Activated CD4-positive, alpha-beta memory T cell treated with anti-CD3 and anti-CD28 coated beads for 36 hours (primary cell): ENCODE results near the gene SMCO4. TPM values are rescaled to one million over a fixed set of nuclear protein-coding genes. Genes with fewer than 3 reads are reported as not detected.
A peak's percentile ranks its signal among the peaks of the same experiment; 100 is the strongest.
"Not testable (repeated sequence)": the region's sequence is repeated elsewhere in the genome, so short reads cannot be mapped to it uniquely, and the experiment has no call there.

Source experiments
- CTCF ChIA-PET: fragments of 350-600 bp; sonication (Branson Sonifier 250); formaldehyde crosslinking; loops from one replicate; lab custom pipeline; 2021; ENCODE audit warnings: antibody characterized with exemption, inconsistent platforms; lab: Charles Lee
- POLR2A ChIA-PET: fragments of 350-600 bp; sonication (Branson Sonifier 250); formaldehyde crosslinking; loops from one replicate; lab custom pipeline; 2021; ENCODE audit warnings: antibody characterized with exemption; lab: Charles Lee
- DNase-seq: peaks from one replicate; pipeline ENCODE4 v3.0.0-alpha.2; 2020
- H3K27ac Mint-ChIP-seq: one replicate; pipeline ENCODE4 v1.8.0; 2021; ENCODE audit warnings: mixed read lengths
- H3K27me3 Mint-ChIP-seq: one replicate; pipeline ENCODE4 v1.8.0; 2021; ENCODE audit warnings: mixed read lengths
- H3K36me3 Mint-ChIP-seq: one replicate; pipeline ENCODE4 v1.8.0; 2021; ENCODE audit warnings: mixed read lengths
- H3K4me1 Mint-ChIP-seq: one replicate; pipeline ENCODE4 v1.8.0; 2021; ENCODE audit warnings: low read depth, mixed read lengths
- H3K4me3 Mint-ChIP-seq: one replicate; pipeline ENCODE4 v1.8.0; 2021; ENCODE audit warnings: mild to moderate bottlenecking, mixed read lengths
- H3K9me3 Mint-ChIP-seq: one replicate; pipeline ENCODE4 v1.8.0; 2021; ENCODE audit warnings: mixed read lengths
- intact Hi-C: fragments of 100-400 bp; cut with micrococcal nuclease; formaldehyde crosslinking; loops from one replicate; pipeline ENCODE4 v1.15.1; 2023
- total RNA-seq, 2 experiments: library from RNA; stranded (reverse); gene quantifications; one replicate each; pipeline ENCODE4 v1.2.3, GENCODE V29; 2021

The SMCO4 gene, protein sequence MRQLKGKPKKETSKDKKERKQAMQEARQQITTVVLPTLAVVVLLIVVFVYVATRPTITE
- total RNA-seq: 10 to 100 TPM; 40.9 to 41.2 TPM

DNA sequence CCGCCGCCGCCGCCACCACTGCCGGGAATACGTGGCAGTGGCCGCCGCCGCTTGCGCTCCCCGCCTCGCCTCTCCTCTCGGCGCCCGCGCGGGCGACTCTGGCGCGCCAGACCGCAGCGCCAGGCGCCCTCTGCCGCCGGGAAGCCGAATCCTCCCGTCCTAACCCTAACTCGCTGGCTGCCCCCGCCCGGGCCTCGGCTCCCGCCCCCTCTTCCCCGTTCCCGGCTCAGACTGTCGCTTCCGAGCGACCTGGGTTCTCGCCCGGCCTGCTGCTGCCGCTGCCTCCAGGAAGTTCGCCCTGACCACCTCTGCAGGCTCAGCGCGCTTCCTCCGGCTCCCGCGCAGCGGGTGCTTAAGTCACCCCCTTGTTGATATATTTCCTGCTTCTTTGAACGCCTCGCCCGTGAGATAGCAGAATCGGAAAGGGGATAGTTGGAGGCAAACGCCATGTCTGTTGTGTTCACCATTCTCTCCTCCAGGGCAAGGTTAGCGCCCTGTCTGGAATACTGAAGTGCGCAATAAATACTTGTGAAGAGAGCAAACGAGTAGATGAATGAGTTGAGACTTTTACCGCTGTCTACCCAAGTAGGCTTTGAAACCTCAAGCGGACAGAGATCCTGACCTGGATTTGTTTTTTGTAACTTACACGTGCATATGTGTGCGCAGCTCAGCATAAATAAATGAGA is at the start of gene SMCO4:
Gene SMCO4, minus strand, starts transcription at position 100 of the 686 bp plus-strand sequence. CDS start 64,202 bp downstream, outside the sequence.
- no peaks in the 10 kb centered on the region for H3K9me3 Mint-ChIP-seq
- intact Hi-C loops: loop anchor here (2.0 to 10.0 kb wide), 7 partner anchors 31 to 585 kb away; partner anchors contain the start of genes C11orf54, CEP295, PANX1 and TAF1D
- ChIA-PET CTCF (interaction anchor here (2.5 to 3.9 kb wide), 2 partner anchors 12 to 308 kb away, joined by 20 to 22 read pairs; no protein-coding TSS in a partner anchor), POLR2A (interaction anchor here (1.3 to 1.7 kb wide), 3 partner anchors 11 to 198 kb away, joined by 3 to 11 read pairs (median 5); partner anchors contain the start of genes C11orf54 and TAF1D)
- peak within 1 kb of the TSS; percentile 85 for H3K27ac Mint-ChIP-seq
- H3K36me3 Mint-ChIP-seq: no peaks in the 10 kb centered on the region
- peaks cover 33% of the 10 kb centered on the region for H3K4me1 Mint-ChIP-seq
- H3K4me3 Mint-ChIP-seq: peak within 1 kb of the TSS; percentile 87
- no peaks in the 10 kb centered on the region for H3K27me3 Mint-ChIP-seq
- DNase-seq: peak; percentile 87

DNA sequence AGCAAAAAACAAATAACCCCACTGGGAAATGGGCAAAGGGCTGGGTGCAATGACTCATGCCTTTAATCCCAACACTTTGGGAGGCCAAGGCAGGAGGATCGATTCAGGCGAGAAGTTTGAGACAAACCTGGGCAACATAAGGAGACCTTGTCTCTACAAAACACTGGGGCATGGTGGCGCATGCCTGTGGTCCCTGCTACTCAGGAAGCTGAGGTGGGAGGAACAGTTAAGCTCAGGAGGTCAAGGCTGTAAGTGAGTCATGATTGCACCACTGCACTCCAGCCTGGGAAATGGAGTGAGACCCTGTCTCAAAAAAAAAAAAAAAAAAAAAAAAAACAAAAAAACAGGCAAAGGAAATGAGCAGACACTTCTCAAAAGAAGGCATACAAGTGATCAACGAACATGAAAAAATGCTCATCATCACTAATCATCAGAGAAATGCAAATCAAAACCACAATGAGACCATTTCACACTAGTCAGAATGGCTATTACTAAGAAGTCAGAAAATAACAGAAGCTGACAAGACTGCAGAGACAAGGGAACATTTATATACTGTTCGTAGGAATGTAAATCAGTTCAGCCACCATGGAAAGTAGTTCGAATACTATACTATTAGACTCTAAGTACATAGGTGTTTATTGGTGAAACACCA is 48.2 kb upstream of the SMCO4 start:
- no peak overlapping the region for H3K27ac Mint-ChIP-seq

DNA sequence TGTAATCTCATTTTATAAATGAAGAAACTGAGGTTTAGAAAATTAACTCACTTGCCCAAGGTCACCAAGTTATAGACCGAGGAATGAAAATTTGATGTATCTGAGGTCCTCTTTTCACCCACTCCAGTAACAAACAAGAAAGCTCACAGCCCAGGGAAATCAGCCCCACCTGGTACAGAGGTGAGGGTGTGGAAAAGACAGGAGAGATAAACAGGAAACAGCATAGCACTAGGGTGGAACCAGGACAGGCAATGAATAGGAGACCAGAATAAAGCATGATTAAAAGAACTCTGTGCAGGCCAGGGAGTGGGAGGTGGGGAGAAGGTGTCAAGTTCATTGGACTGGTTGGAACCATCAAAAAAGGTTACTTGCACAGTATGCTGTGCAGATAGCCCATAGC is 46.2 kb upstream of the SMCO4 start:
- no peak overlapping the region for H3K27ac Mint-ChIP-seq
- peaks cover 4% of the 10 kb centered on the region for H3K4me1 Mint-ChIP-seq
- no peak for DNase-seq
- CTCF ChIA-PET: no interaction called here
- intact Hi-C loops: no loop called here
- H3K9me3 Mint-ChIP-seq: no peaks in the 10 kb centered on the region
- no peak overlapping the region for H3K4me3 Mint-ChIP-seq
- POLR2A ChIA-PET: no interaction called here
- peaks cover 3% of the 10 kb centered on the region for H3K27me3 Mint-ChIP-seq
- no peaks in the 10 kb centered on the region for H3K36me3 Mint-ChIP-seq

More for the DNA sequence above, 48.2 kb upstream of the SMCO4 start:
- Mint-ChIP-seq H3K9me3 (no peaks in the 10 kb centered on the region), H3K4me1 (peaks cover 4% of the 10 kb centered on the region), H3K36me3 (no peaks in the 10 kb centered on the region), H3K27me3 (peaks cover 3% of the 10 kb centered on the region), H3K4me3 (no peak overlapping the region)
- intact Hi-C loops: no loop called here
- POLR2A ChIA-PET: no interaction called here
- DNase-seq: no peak
- CTCF ChIA-PET: no interaction called here

DNA sequence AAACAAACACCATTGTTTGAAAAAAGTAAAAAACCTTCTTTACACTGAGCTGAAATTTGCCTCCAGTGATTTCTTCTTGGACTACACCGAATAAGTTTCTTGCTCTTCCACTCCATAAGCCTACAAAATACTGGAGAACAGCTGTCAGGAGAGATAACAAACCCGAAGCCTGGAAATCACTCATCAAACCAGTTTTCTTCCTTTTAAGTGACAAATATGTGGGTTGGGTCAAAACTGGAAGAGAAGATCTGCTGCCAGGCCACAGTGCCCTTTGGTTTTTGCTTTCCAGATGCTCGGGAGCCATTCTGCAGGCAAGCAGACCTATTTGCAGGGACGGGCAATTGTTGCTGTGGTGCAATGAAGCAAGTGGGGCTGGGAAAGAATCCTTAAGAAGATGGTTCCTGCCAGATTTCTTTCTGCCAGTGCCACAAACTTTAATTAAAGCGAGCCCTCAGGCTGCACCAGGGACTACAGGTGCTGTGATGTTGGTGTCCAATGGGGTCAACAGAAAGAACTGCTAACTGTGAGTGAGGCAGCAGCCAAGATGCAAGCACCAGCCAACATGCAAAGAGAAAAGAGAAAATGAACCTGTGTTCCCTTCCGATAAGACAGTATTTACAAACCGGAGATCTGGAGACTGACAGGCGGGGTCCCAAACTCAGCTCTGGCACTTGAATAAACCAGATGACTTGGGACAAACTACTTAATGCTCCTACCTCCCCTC is 44.8 kb upstream of the SMCO4 start:
- POLR2A ChIA-PET: no interaction called here

DNA sequence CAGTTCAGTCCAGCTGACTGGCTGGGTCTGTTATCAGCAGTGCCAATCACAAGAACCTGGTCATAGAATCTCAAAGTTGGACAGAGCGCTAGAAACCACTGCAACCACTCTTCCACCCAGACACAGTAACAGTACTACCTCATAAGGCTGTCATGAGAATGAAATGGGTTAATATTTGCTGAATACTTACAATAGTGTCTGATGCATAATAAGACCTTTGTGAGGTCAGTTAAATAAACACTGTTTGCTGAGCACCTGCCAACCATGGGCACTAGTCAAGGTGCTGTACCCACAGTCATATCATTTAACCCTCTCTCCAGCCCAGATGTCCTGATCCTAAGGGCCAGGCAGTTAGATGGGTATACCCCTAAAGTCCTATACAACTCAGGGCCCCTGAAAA is 44.2 kb upstream of the SMCO4 start:
- H3K27me3 Mint-ChIP-seq, H3K4me3 Mint-ChIP-seq, POLR2A ChIA-PET, H3K9me3 Mint-ChIP-seq, DNase-seq, H3K27ac Mint-ChIP-seq, H3K36me3 Mint-ChIP-seq, H3K4me1 Mint-ChIP-seq, intact Hi-C loops: not testable (repeated sequence)
- CTCF ChIA-PET: interaction anchor here (1.3 kb wide), 1 partner anchor 25 kb away, joined by 5 read pairs; no protein-coding TSS in a partner anchor

More for the DNA sequence above, 44.8 kb upstream of the SMCO4 start:
- Mint-ChIP-seq H3K27me3 (peaks cover 8% of the 10 kb centered on the region), H3K27ac (no peak overlapping the region), H3K9me3 (no peaks in the 10 kb centered on the region), H3K36me3 (no peaks in the 10 kb centered on the region), H3K4me1 (peaks cover 4% of the 10 kb centered on the region), H3K4me3 (no peak overlapping the region)
- CTCF ChIA-PET: interaction anchor here (1.3 kb wide), 1 partner anchor 25 kb away, joined by 5 read pairs; no protein-coding TSS in a partner anchor
- intact Hi-C loops: no loop called here
- no peak for DNase-seq

DNA sequence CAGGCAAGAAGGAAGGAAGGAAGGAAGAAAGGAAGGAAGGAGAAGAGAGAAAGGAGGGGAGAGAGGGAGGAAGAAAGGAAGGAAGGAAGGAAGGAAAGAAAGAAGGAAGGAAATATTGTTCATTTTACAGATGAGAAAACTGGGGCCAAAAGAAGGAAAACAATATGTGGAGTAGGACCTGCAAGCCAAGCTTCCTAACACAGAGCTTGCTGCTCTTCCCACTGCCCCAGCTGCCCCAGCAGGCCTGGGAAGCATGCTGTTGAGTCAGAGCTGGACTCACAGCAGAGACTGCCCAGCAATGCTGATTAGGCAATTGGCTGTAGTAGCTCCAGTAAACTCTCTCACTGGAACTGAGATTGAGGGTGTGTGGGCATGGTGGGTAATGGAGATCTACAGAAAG is 42.6 kb upstream of the SMCO4 start:
- intact Hi-C loops: no loop called here
- no peak overlapping the region for H3K4me3 Mint-ChIP-seq
- H3K36me3 Mint-ChIP-seq: no peaks in the 10 kb centered on the region
- no peaks in the 10 kb centered on the region for H3K9me3 Mint-ChIP-seq
- no peak overlapping the region for H3K27ac Mint-ChIP-seq
- no peak for DNase-seq
- H3K27me3 Mint-ChIP-seq: peaks cover 9% of the 10 kb centered on the region
- CTCF ChIA-PET: no interaction called here
- POLR2A ChIA-PET: no interaction called here
- H3K4me1 Mint-ChIP-seq: peaks cover 2% of the 10 kb centered on the region

DNA sequence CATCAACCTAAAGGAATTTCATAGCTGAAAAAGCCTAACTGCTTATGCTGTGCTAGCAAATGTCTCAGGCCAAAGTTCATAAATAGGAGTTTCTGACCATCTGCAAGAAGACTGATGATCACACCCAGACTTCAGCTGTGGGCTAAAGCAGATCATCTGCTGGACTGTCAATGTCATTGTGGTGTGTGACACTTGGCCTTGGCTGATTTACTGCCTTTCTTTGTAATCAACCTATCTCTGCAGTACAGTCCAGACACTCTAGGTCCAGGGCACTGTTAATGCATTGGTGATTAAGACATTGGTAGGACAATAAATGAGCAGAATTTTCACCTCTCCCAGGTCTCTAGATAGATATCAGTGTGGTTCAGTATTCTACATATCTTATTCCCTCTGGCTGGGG is 40.3 kb upstream of the SMCO4 start:
- H3K9me3 Mint-ChIP-seq: peaks cover 3% of the 10 kb centered on the region
- DNase-seq: no peak
- POLR2A ChIA-PET: no interaction called here
- H3K27ac Mint-ChIP-seq: no peak overlapping the region
- no peaks in the 10 kb centered on the region for H3K4me1 Mint-ChIP-seq
- H3K36me3 Mint-ChIP-seq: no peaks in the 10 kb centered on the region
- CTCF ChIA-PET: no interaction called here
- intact Hi-C loops: no loop called here
- H3K4me3 Mint-ChIP-seq: no peak overlapping the region
- H3K27me3 Mint-ChIP-seq: peaks cover 9% of the 10 kb centered on the region

DNA sequence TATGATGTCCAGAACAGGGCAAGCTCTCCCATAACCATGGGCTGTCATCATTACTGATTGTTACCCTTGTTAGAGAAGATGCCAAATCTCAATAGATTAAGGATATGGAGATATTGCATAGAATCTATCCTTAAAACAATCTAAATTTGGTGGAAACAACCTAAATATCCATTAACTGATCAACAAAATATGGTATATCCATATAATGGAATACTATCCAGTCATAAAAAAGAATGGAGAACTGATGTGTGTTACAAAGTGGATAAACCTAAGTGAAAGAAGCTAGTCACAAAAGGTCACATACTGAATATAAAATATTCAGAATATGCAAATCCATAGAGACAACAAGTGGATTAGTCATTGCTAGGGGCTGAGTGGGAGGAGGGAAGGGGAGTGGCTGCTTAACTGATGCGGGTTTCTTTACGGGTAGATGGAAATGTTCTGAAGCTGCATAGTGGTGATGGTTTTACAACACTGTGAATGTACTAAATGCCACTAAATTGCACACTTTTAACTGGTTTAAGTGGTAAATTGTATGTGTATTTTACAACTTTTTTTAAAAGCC is 36.1 kb upstream of the SMCO4 start:
- H3K9me3 Mint-ChIP-seq: peaks cover 3% of the 10 kb centered on the region
- CTCF ChIA-PET: no interaction called here
- intact Hi-C loops: no loop called here
- no peaks in the 10 kb centered on the region for H3K36me3 Mint-ChIP-seq
- H3K4me1 Mint-ChIP-seq: no peaks in the 10 kb centered on the region
- H3K4me3 Mint-ChIP-seq: no peak overlapping the region
- H3K27ac Mint-ChIP-seq: no peak overlapping the region
- no peak for DNase-seq
- H3K27me3 Mint-ChIP-seq: peaks cover 6% of the 10 kb centered on the region
- POLR2A ChIA-PET: no interaction called here

DNA sequence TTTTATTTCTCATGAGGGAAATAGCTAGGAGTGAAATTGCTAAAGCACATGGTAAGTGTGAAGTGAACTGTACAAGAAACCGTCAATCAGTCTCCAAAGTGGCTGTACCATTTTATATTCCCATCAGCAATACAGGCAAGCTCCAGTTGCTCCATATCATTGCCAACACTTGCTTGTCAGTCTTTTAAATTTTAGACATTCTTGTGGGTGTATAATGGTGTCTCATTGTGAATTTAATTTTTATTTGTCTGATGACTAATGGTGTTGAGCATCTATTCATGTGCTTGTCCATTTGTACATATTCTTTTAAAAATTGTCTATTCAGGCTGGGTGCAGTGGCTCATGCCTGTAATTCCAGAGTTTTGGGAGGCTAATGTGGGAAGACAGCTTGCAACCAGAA is 34.1 kb upstream of the SMCO4 start:
- H3K27ac Mint-ChIP-seq: no peak overlapping the region
- no peak for DNase-seq
- H3K9me3 Mint-ChIP-seq: peaks cover 3% of the 10 kb centered on the region
- H3K27me3 Mint-ChIP-seq: peaks cover 2% of the 10 kb centered on the region
- ChIA-PET POLR2A (no interaction called here), CTCF (no interaction called here)
- intact Hi-C loops: no loop called here
- H3K36me3 Mint-ChIP-seq: no peaks in the 10 kb centered on the region
- no peak overlapping the region for H3K4me3 Mint-ChIP-seq
- H3K4me1 Mint-ChIP-seq: no peaks in the 10 kb centered on the region

DNA sequence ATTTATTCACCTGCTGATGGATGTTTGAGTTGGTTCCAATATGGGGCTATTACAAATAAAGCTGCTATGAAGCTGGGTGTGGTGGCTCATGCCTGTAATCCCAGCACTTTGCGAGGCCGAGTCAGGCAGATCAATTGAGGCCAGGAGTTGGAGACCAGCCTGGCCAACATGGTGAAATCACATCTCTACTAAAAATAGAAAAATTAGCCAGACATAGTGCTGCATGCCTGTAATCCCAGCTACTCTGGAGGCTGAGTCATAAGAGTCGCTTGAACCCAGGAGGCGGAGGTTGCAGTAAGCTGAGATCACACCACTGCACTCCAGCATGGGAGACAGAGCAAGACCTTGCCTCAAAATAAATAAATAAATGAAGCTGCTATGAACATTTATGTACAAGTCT is 33.7 kb upstream of the SMCO4 start:
- H3K4me3 Mint-ChIP-seq, H3K27me3 Mint-ChIP-seq, intact Hi-C loops, H3K36me3 Mint-ChIP-seq, H3K9me3 Mint-ChIP-seq, H3K4me1 Mint-ChIP-seq, H3K27ac Mint-ChIP-seq, DNase-seq, POLR2A ChIA-PET, CTCF ChIA-PET: not testable (repeated sequence)

DNA sequence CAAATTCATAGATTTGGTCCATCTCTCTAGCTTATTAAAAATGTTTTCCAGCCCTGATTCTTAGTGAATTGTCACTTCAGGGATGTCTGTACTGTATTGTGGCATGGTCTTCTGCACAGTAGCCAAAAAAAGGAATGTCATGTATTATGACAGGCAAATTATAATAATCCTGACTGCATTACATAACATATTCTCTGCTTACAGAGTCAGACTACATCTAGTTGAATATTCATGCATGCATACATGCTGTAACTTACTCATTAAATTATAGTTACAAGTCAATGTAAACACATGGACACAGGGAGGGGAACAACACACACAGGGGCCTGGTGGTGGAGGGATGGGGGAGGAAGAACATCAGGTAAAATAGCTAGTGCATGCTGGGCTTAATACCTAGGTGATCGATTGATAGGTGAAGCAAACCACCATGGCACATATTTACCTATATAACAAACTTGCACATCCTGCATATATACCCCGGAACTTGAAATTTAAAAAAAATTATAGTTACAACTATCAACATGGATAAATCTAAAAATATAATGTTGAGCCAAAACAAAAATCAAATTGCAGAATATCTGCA is 31.5 kb upstream of the SMCO4 start:
- Mint-ChIP-seq H3K9me3 (peaks cover 3% of the 10 kb centered on the region), H3K36me3 (no peaks in the 10 kb centered on the region), H3K4me3 (no peak overlapping the region), H3K4me1 (no peaks in the 10 kb centered on the region), H3K27ac (no peak overlapping the region), H3K27me3 (peaks cover 3% of the 10 kb centered on the region)
- ChIA-PET POLR2A (no interaction called here), CTCF (no interaction called here)
- intact Hi-C loops: no loop called here
- no peak for DNase-seq
